Stimulated activated CD8-positive, alpha-beta memory T cell treated with anti-CD3 and anti-CD28 coated beads, Interleukin-15, amount 100 ng/mL, for 48 hours (primary cell): Measurements from ENCODE around the gene GALNT7.
"Not testable (repeated sequence)": the region's sequence is repeated elsewhere in the genome, so short reads cannot be mapped to it uniquely, and the experiment has no call there.

Source experiments
- DNase-seq, 2 donors: peaks; one replicate each; pipeline ENCODE4 v3.0.0-alpha.2; 2020; ENCODE audit warnings: low read depth in 2 of 2

GALNT7 gene

DNA sequence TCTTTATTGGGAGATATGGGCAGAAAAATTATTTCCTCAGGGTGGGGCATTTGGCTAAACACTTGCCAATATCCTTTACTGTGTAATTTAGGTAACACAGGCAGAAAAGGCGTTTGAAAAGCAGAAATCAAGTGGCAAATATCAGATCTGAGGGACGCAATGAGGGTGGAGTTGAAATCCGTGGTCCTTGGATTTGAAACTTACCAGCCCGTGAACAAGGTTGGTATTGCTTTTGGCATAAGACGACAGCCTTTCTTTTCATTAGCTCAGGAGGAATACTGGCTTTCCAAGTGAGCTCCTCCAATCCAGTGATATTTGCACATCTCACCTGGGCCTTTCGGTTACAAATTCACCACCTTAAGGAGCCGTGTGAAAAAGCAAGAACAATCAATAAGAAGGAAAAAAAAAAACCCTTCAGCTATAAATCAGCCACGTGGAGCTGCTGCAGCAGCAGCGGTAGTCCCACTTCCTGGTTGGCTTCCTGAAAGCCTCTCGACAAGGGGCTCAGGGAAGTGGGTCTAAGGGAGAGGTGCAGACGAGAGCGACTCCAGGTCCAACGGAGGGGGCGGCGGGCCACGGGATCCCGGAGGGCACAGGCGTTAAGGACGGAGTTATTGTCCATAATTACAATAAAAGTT lies 734 bp upstream of the GALNT7 start:
- peak in 1 of 2 donors; percentile 0 for DNase-seq

DNA sequence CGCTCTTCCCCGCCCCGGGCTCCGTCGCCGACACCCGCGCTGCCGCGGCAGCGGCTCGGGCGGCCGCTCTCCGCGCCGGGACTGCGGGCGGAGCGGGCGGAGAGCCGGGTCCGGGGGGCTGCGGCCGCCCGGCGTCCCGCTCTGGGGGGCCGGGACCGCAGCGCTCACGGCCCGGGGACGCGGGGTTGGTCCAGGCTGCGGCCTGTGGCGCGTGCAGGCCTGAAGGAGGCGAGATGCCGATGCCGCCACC lies 492 bp downstream of the GALNT7 start:
- DNase-seq, result no peak

DNA sequence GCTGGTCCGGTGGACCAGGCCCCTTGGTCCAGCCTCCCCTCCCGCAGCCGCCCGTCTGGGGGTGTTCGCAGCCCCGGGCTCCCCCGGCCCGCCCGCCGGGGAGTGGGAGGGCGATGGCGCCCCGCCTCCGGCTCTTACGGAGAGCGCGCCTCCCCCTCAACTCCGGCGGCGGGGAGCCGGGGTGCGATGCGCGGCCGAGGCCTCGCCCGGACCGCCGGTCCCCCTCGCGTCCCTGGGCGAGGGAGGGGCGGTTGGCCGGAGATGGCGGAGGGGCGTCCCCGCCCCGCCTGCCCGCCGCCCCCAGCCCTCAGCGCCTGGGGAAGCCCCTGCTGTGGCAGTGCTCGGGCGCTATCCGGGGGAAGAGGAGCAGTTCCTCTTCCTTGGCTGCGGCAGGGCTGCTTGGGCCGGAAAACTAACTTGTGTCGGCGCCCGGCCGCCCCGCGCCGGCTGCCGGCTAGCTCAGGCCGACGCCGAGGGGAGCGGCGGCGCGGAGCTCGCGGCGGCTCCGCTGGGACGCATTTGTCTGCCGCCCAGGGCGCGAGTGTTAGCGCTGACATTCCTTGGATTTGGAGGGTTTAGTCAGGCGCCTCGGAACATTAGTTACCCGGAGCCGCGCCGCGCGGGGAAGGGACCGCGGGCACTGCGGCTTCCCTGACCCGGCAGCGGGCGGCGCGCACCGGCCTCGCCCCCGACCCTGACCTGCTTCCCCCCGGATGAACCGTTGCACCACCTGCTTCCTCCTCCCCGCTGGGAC lies 994 bp downstream of the GALNT7 start:
- peak; percentile 35 to 57 for DNase-seq

DNA sequence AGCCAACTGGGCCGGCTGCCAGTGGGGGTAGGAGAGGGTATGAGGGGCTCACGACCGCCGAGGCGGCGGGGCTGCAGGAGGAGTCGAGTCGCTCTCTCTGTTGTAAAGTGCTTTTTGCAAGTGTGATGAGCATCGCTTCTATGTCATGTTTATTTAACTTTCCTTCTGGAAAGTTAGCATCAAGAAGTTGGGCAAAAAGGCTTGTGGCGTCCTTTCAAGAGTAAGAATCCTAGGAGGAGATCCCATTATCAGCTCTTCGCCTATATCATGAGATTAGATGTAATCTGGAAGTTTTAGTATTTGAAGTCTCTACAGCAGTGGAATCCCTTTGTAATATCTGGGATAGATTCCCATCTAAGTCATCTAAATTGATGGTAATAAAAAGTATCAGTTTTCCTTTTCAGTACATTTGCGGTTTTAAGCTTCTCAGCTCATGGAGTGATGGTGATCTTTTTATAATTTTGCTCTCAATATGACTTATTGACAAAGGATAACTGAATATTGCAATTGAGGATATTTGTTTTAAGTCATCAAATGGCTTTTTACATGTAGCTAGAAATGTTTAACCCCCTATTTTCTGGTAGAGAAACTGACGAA lies 1.7 kb downstream of the GALNT7 start:
- DNase-seq, result no peak

DNA sequence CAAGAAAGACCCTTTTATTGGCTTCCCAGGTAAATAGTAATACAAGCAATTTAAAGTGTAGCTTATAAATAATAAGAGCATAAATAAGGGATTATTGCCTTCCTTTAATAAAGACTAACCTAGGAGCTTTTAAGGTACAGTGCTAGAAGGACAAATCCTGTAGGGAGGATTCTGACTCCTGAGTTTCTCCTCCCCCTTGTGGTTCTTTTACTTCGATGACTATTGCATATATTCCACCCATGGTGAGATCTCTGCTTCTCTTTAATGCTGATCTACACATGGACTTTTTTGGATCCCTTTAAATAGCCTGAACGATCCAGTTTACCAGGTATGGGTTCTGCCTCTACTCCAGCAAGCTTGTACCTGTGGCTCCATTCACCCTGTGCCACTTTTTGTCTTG lies 2.5 kb downstream of the GALNT7 start:
- DNase-seq, result no peak

- DNase-seq, result no peak
Measured at GRCh38 chr4:173171987-173172386, 3.4 kb downstream of the GALNT7 start.

- no peak for DNase-seq
Measured at GRCh38 chr4:173174184-173174583, 5.6 kb downstream of the GALNT7 start.

DNA sequence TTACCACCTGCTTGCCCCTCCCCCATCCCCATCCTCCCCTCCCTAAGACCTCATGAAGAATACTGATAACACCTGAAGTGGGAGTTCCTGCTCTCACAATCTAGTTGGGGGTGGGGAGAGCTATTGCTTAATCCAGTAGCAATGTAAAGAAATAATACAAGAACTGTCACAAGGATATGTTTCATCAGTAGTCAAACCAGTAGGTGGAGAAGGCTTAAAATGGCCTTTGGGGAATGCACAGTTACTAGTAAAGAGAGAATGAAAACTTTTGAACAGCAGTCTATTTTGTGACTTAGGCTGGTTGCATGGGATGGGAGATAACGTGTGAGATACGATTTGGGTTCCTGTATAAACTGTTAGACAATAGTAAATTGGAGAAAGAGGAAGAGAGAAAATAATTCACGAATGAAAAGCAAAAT lies 6.0 kb downstream of the GALNT7 start:
- no peak for DNase-seq

GRCh38 chr4:173176010-173176409 lies 7.4 kb downstream of the GALNT7 start:
- no peak for DNase-seq

GRCh38 chr4:173177232-173177631 lies 8.6 kb downstream of the GALNT7 start:
- no peak for DNase-seq

DNA sequence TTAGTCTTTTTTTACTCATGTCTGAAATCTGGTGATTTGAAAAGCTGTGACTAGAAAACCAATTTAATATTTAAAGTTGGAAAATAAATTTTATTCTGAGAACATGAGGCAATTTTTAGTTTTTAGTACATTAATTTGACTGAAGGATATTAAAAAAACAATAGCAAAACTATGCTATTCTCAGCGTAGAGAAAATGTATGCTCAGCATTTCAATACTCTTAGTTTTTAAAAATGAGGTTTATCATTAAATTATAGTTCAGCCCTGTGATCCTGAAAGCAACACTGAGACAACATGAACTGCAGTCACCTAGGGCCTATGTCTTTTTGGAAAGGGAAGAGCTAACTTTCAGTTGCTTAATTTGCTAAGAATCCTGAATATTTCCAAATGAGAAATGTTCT lies 9.5 kb downstream of the GALNT7 start:
- no peak for DNase-seq

DNA sequence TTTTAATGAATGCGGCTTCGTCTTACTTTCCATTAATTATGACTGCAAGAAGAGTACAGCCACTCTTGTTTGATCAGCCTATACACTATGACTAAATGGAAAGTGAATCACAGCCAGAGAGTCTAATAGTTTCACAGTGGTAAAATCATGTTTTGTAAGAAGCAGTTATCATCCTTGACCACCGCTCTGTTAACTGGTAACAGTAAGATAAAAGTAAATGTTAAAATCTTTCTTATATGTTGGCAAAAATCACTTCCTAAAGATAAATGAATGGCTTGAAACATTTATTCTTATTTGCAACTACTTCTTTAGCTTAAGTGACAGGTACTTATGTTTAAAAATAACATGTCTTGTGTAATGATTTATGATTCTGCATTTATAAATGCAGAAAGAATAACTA lies 13.2 kb downstream of the GALNT7 start:
- DNase-seq, result no peak

DNA sequence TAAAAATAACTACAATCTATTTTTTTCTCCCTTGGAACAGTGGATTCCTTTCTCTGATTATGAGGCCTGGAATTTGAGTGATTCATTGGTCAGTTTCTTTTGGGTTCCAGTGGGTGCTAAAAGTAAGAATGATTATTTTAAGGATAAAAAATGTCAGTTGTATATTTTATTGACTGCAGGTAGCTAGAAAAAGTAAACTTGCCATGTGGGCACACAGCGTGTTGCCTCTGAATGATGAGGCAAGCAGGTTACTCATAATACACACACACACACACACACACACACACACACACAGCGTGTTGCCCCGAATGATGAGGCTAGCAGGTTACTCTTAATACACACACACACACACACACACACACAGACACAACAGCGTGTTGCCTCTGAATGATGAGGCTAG lies 13.8 kb downstream of the GALNT7 start:
- DNase-seq, result no peak

- not testable (repeated sequence) for DNase-seq
Measured at GRCh38 chr4:173183659-173184247, 15.1 kb downstream of the GALNT7 start.

GRCh38 chr4:173185847-173186510 lies 17.4 kb downstream of the GALNT7 start:
- DNase-seq, result no peak

GRCh38 chr4:173187732-173188131 lies 19.1 kb downstream of the GALNT7 start:
- no peak for DNase-seq

- no peak for DNase-seq
Measured at GRCh38 chr4:173188648-173189047, 20.0 kb downstream of the GALNT7 start.

GRCh38 chr4:173189117-173189693 lies 20.6 kb downstream of the GALNT7 start:
- no peak for DNase-seq

GRCh38 chr4:173191623-173192041 lies 23.0 kb downstream of the GALNT7 start:
- no peak for DNase-seq

- no peak for DNase-seq
Measured at GRCh38 chr4:173192375-173193162, 24.0 kb downstream of the GALNT7 start.

- no peak for DNase-seq
Measured at GRCh38 chr4:173194157-173194556, 25.5 kb downstream of the GALNT7 start.
